ENCODE measurements around the gene MMP15.
"Not testable (repeated sequence)": the region's sequence is repeated elsewhere in the genome, so short reads cannot be mapped to it uniquely, and the experiment has no call there.

MMP15 gene

DNA sequence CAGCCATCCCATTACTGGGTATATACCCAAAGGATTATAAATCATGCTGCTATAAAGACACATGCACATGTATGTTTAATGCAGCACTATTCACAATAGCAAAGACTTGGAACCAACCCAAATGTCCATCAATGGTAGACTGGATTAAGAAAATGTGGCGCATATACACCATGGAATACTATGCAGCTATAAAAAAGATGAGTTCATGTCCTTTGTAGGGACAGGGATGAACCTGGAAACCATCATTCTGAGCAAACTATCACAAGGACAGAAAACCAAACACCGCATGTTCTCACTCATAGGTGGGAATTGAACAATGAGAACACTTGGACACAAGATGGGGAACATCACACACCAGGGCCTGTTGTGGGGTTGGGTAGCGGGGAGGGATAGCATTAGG is 64.8 kb downstream of the MMP15 start:
- DNase-seq = not testable (repeated sequence)

- no peak for DNase-seq
These were observed 68.5 kb downstream of the MMP15 start for GRCh38 chr16:58094026-58094425.

- DNase-seq = no peak
These were observed 69.4 kb downstream of the MMP15 start for GRCh38 chr16:58094791-58095574.

- not testable (repeated sequence) for DNase-seq
These were observed 70.0 kb downstream of the MMP15 start for GRCh38 chr16:58095575-58095960.

DNA sequence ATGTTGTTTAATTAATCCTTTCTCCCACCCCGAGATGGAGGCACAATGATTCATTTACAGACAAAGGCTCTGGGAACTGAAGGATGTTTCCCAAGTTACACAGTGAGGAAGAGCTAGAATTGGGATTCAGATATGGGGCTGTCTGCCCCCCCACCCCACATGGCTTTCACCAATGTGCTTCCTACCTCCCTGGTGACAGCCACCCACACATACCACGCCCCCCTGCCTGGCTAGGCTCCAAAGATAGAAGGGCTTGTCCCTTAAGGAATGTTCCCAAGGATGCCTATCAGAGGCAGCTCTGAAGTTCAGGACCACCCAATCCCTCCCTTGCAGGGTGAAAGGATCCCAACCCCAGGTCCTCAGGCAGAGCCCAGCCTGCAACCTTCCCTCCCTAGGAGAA is 70.7 kb downstream of the MMP15 start:
- DNase-seq = no peak

Measured in stimulated activated CD4-positive, alpha-beta T cell treated with anti-CD3 and anti-CD28 coated beads, Interleukin-2, amount 100 ng/mL, for 48 hours (primary cell).